A549 (cell line): Measurements from ENCODE around the gene POLRMT. TPM values are rescaled to one million over a fixed set of nuclear protein-coding genes. Genes with fewer than 3 reads are reported as not detected.

Source experiments
- ATAC-seq, 2 experiments: fragments of 200-7000 bp in 1 of 2; fragments of >200 bp in 1 of 2; cut with Nextera tagmentation in 1 of 2; cut with Tn5 transposase in 1 of 2; 3 replicates each; pipeline versions ENCODE4 v1.8.0 to v1.9.1; 2018 to 2020; ENCODE audit warnings: mild to moderate bottlenecking in 1 of 2, moderate library complexity in 1 of 2
- CTCF ChIA-PET: fragments of 300-600 bp; sonication (Branson Sonifier 250); formaldehyde crosslinking; extraction: SDS; loops from one replicate; lab custom pipeline; 2021; ENCODE audit warnings: antibody characterized with exemption, inconsistent platforms; lab: Yijun Ruan, JAX
- POLR2A ChIA-PET: fragments of 350-600 bp; formaldehyde crosslinking; extraction: SDS; loops from one replicate; lab custom pipeline; 2021; ENCODE audit warnings: antibody characterized with exemption, inconsistent platforms; lab: Yijun Ruan, JAX
- DNase-seq, 2 experiments: peaks; one replicate each; pipeline versions ENCODE4 v3.0.0 to v3.0.0-alpha.2; 2011 to 2016; ENCODE audit warnings: low read depth in 1 of 2, low spot score in 1 of 2
- FAIRE-seq: peaks from 2 replicates; lab custom pipeline; 2011; peaks lifted over from hg19 to GRCh38; lab: Jason Lieb, UNC
- H3K27ac ChIP-seq, 2 experiments: fragments of >200 bp; sonication (Bioruptor Twin); formaldehyde crosslinking; 3 replicates each; pipeline ENCODE4 v1.5.1; 2016 to 2017
- H3K4me1 ChIP-seq: fragments of >200 bp; sonication (Bioruptor Twin); formaldehyde crosslinking; 3 replicates; pipeline ENCODE4 v1.6.1; 2016
- H3K4me2 ChIP-seq: fragments of >200 bp; sonication (Bioruptor Twin); formaldehyde crosslinking; 3 replicates; pipeline ENCODE4 v1.6.1; 2016
- H3K4me3 ChIP-seq: fragments of >200 bp; sonication (Bioruptor Twin); formaldehyde crosslinking; 3 replicates; pipeline ENCODE4 v1.5.1; 2016
- H3K9me3 ChIP-seq: fragments of >200 bp; sonication (Bioruptor Twin); formaldehyde crosslinking; 3 replicates; pipeline ENCODE4 v1.6.1; 2016
- CBX8 ChIP-seq: fragments of 200-600 bp; sonication (generic); IDR thresholded peaks from 2 replicates; pipeline ENCODE4 v1.6.1; 2016
- CHD4 ChIP-seq: fragments of 200-600 bp; sonication (generic); IDR thresholded peaks from 2 replicates; pipeline ENCODE4 v1.6.1; 2016; ENCODE audit warnings: antibody characterized with exemption, mild to moderate bottlenecking, borderline replicate concordance
- CTCF ChIP-seq: fragments of >200 bp; sonication (Bioruptor Twin); formaldehyde crosslinking; IDR thresholded peaks from 3 replicates; pipeline ENCODE4 v1.5.1; 2016
- E2F6 ChIP-seq: IDR thresholded peaks from 2 replicates; pipeline ENCODE4 v1.6.1; 2012; ENCODE audit warnings: low read depth, borderline replicate concordance
- FOSB ChIP-seq: fragments of 250-450 bp; sonication (Bioruptor Pico); IDR thresholded peaks from 2 replicates; pipeline ENCODE4 v1.5.0; 2020; ENCODE audit warnings: mild to moderate bottlenecking, moderate library complexity
- GATA3 ChIP-seq: IDR thresholded peaks from 2 replicates; pipeline ENCODE4 v1.6.1; 2012; ENCODE audit warnings: borderline replicate concordance
- HDAC2 ChIP-seq: fragments of 200-600 bp; sonication (generic); IDR thresholded peaks from 2 replicates; pipeline ENCODE4 v1.6.1; 2016
- HEYL ChIP-seq: fragments of 250-450 bp; sonication (Bioruptor Pico); IDR thresholded peaks from 2 replicates; pipeline ENCODE4 v1.8.0; 2021; ENCODE audit warnings: mild to moderate bottlenecking, moderate library complexity
- MAZ ChIP-seq: fragments of 150-350 bp; IDR thresholded peaks from 2 replicates; pipeline ENCODE4 v1.6.1; 2014; ENCODE audit warnings: antibody characterized with exemption, low read depth, low read length, borderline replicate concordance
- NR3C1 ChIP-seq: fragments of >200 bp; sonication (Bioruptor Twin); formaldehyde crosslinking; IDR thresholded peaks from 3 replicates; pipeline ENCODE4 v1.6.1; 2017
- PHF8 ChIP-seq: fragments of 200-600 bp; sonication (generic); IDR thresholded peaks from 2 replicates; pipeline ENCODE4 v1.6.1; 2016; ENCODE audit warnings: low read depth, mild to moderate bottlenecking, antibody characterized with exemption, moderate library complexity, borderline replicate concordance
- RCOR1 ChIP-seq: fragments of 150-350 bp; IDR thresholded peaks from 2 replicates; pipeline ENCODE4 v1.6.1; 2014; ENCODE audit warnings: antibody characterized with exemption, low read length, low read depth
- RNF2 ChIP-seq: fragments of 200-600 bp; sonication (generic); IDR thresholded peaks from 2 replicates; pipeline ENCODE4 v1.6.1; 2016; ENCODE audit warnings: low read depth, mild to moderate bottlenecking, antibody characterized with exemption, moderate library complexity, borderline replicate concordance
- SMC3 ChIP-seq: fragments of >200 bp; sonication (Bioruptor Twin); formaldehyde crosslinking; IDR thresholded peaks from 3 replicates; pipeline ENCODE4 v1.6.1; 2018; ENCODE audit warnings: inconsistent platforms
- ZC3H11A ChIP-seq: fragments of 450-650 bp; IDR thresholded peaks from 2 replicates; pipeline ENCODE4 v1.6.1; 2014; ENCODE audit warnings: antibody characterized with exemption, mild to moderate bottlenecking
- ZFP36 ChIP-seq: fragments of 450-650 bp; IDR thresholded peaks from 2 replicates; pipeline ENCODE4 v1.6.1; 2014; ENCODE audit warnings: borderline replicate concordance; ENCODE audit not compliant: partially characterized antibody
- ZNF302 ChIP-seq: fragments of 250-450 bp; sonication (Bioruptor Pico); IDR thresholded peaks from 2 replicates; pipeline ENCODE4 v1.9.0; 2021; ENCODE audit warnings: inconsistent platforms, mild to moderate bottlenecking, moderate library complexity
- ZSCAN20 ChIP-seq: fragments of 250-450 bp; sonication (Bioruptor Pico); IDR thresholded peaks from 2 replicates; pipeline ENCODE4 v1.8.0; 2022; ENCODE audit warnings: mild to moderate bottlenecking, moderate library complexity
- WGBS: methylation state at CpG from one replicate; pipeline ENCODE4 v1.1.6; 2017; ENCODE audit errors: missing lambda C conversion rate; 5-methylcytosine and 5-hydroxymethylcytosine counted together
- polyA plus RNA-seq, 4 experiments: library from polyadenylated mRNA; depleted of rRNA in 3 of 4; stranded (reverse); fragments of >200 nt; fragmentation: RNase III in 1 of 4; extraction: RNeasy Plus Mini Kit Qiagen cat#74134 plus additional on column Dnase treatment in 1 of 4; gene quantifications; 2 replicates in 3 of 4; 3 replicates in 1 of 4; pipeline ENCODE4 v1.2.3, GENCODE V29; 2011 to 2017
- TF ChIP-seq, protein P1 (sequence below): IDR thresholded peaks from 2 replicates; pipeline ENCODE4 v1.6.1; 2012
- TF ChIP-seq, protein P2 (sequence below): IDR thresholded peaks from 2 replicates; pipeline ENCODE4 v1.6.1; 2012
- TF ChIP-seq, protein P3 (sequence below): fragments of 250-450 bp; sonication (Bioruptor Pico); IDR thresholded peaks from 2 replicates; pipeline ENCODE4 v1.5.0; 2020; ENCODE audit warnings: low read depth, mild to moderate bottlenecking, moderate library complexity
- TF ChIP-seq, protein P4 (sequence below): fragments of 250-450 bp; sonication (Bioruptor Pico); IDR thresholded peaks from 2 replicates; pipeline ENCODE4 v1.5.0; 2021; ENCODE audit warnings: mild to moderate bottlenecking, moderate library complexity, borderline replicate concordance
- TF ChIP-seq, protein P5 (sequence below): fragments of >200 bp; sonication (Bioruptor Twin); formaldehyde crosslinking; IDR thresholded peaks from 3 replicates; pipeline ENCODE4 v1.6.1; 2016

POLRMT gene
- polyA plus RNA-seq, 2 of the 4 experiments (the other 2 are of a cell fraction): 41.9 to 68.8 TPM

GRCh38 chr19:642767-643727 lies 9.7 kb upstream of the POLRMT start:
- Histone ChIP-seq H3K9me3 (no peaks in the 10 kb centered on the region), H3K4me2 (no peak overlapping the region), H3K4me1 (peaks cover 6% of the 10 kb centered on the region; the same call in 2 of the 3 replicates), H3K27ac (no peak overlapping the region)
- POLR2A ChIA-PET: no interaction called here
- no peak for DNase-seq
- ATAC-seq: no peak
- TF ChIP-seq RNF2: no peak
- no peak for TF ChIP-seq HEYL (CRISPR knock-in tag)
- TF ChIP-seq, protein P1, sequence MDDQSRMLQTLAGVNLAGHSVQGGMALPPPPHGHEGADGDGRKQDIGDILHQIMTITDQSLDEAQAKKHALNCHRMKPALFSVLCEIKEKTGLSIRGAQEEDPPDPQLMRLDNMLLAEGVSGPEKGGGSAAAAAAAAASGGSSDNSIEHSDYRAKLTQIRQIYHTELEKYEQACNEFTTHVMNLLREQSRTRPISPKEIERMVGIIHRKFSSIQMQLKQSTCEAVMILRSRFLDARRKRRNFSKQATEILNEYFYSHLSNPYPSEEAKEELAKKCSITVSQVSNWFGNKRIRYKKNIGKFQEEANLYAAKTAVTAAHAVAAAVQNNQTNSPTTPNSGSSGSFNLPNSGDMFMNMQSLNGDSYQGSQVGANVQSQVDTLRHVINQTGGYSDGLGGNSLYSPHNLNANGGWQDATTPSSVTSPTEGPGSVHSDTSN: no peak
- no peak for TF ChIP-seq ZNF302
- TF ChIP-seq ZC3H11A: no peak
- TF ChIP-seq CBX8: no peak
- no peak for TF ChIP-seq ZSCAN20 (CRISPR knock-in tag)
- no peak for TF ChIP-seq FOSB (CRISPR knock-in tag)
- TF ChIP-seq, protein P2, sequence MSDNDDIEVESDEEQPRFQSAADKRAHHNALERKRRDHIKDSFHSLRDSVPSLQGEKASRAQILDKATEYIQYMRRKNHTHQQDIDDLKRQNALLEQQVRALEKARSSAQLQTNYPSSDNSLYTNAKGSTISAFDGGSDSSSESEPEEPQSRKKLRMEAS: no peak
- no peak for TF ChIP-seq ZFP36
- TF ChIP-seq, all 56 proteins: peak for 0
- FAIRE-seq: no peak
- 90% methylated on average over 9 of the region's 70 CpGs for WGBS
- H3K4me3 ChIP-seq: no peak overlapping the region
- CTCF ChIA-PET: no interaction called here

DNA sequence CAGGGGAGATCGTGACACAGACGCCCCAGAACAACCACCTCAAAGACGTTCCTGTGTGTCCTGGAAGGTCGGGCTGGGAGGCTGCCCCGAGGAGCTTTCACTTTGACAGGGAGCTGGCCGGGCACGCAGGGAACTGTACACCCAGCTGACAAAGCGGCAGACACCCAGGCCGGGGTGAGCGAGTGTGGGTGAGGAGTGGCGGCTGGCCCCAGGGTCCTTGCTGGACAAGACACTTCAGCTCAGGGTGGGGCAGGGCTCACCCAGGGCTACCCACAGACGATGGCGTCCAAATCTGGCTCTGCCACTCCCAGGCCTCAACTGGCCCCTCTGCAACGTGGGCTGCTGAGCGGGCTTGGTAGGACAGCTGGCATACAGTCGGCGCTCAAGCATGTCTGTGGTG lies 8.4 kb upstream of the POLRMT start:
- no peak for DNase-seq
- Histone ChIP-seq H3K27ac (no peak overlapping the region), H3K4me3 (no peak overlapping the region), H3K9me3 (no peaks in the 10 kb centered on the region), H3K4me2 (no peak overlapping the region), H3K4me1 (peaks cover 6% of the 10 kb centered on the region; the same call in 2 of the 3 replicates)
- POLR2A ChIA-PET: no interaction called here
- ATAC-seq: no peak
- CTCF ChIA-PET: interaction anchor here (1.0 to 1.7 kb wide), 3 partner anchors 34 to 215 kb away, joined by 3 read pairs; partner anchors contain the start of gene FSTL3
- no peak for FAIRE-seq
- whole genome bisulfite sequencing: 83% methylated on average over 9 of the region's 17 CpGs
- TF ChIP-seq, protein P3, sequence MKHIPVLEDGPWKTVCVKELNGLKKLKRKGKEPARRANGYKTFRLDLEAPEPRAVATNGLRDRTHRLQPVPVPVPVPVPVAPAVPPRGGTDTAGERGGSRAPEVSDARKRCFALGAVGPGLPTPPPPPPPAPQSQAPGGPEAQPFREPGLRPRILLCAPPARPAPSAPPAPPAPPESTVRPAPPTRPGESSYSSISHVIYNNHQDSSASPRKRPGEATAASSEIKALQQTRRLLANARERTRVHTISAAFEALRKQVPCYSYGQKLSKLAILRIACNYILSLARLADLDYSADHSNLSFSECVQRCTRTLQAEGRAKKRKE (CRISPR knock-in tag): no peak
- TF ChIP-seq FOSB (CRISPR knock-in tag): no peak
- TF ChIP-seq, protein P4, sequence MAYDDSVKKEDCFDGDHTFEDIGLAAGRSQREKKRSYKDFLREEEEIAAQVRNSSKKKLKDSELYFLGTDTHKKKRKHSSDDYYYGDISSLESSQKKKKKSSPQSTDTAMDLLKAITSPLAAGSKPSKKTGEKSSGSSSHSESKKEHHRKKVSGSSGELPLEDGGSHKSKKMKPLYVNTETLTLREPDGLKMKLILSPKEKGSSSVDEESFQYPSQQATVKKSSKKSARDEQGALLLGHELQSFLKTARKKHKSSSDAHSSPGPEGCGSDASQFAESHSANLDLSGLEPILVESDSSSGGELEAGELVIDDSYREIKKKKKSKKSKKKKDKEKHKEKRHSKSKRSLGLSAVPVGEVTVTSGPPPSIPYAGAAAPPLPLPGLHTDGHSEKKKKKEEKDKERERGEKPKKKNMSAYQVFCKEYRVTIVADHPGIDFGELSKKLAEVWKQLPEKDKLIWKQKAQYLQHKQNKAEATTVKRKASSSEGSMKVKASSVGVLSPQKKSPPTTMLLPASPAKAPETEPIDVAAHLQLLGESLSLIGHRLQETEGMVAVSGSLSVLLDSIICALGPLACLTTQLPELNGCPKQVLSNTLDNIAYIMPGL (CRISPR knock-in tag): no peak
- TF ChIP-seq CHD4: no peak
- TF ChIP-seq, protein P5, sequence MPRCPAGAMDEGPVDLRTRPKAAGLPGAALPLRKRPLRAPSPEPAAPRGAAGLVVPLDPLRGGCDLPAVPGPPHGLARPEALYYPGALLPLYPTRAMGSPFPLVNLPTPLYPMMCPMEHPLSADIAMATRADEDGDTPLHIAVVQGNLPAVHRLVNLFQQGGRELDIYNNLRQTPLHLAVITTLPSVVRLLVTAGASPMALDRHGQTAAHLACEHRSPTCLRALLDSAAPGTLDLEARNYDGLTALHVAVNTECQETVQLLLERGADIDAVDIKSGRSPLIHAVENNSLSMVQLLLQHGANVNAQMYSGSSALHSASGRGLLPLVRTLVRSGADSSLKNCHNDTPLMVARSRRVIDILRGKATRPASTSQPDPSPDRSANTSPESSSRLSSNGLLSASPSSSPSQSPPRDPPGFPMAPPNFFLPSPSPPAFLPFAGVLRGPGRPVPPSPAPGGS: no peak
- TF ChIP-seq GATA3: no peak
- no peak for TF ChIP-seq ZSCAN20 (CRISPR knock-in tag)
- no peak for TF ChIP-seq HDAC2
- no peak for TF ChIP-seq CTCF
- TF ChIP-seq ZNF302: no peak
- no peak for TF ChIP-seq E2F6
- no peak for TF ChIP-seq MAZ
- TF ChIP-seq NR3C1: no peak
- no peak for TF ChIP-seq SMC3
- TF ChIP-seq RCOR1: no peak
- TF ChIP-seq PHF8: no peak
- no peak for TF ChIP-seq RNF2
